Activated effector memory CD4-positive, alpha-beta T cell treated with Interleukin-2 at 50 U/mL for 16 hours (primary cell): Measurements from ENCODE around the gene DYNLRB1.
"Not testable (repeated sequence)": the region's sequence is repeated elsewhere in the genome, so short reads cannot be mapped to it uniquely, and the experiment has no call there.

Source experiments
- DNase-seq: peaks from one replicate; pipeline ENCODE4 v3.0.0-alpha.2; 2020

The DYNLRB1 gene

DNA sequence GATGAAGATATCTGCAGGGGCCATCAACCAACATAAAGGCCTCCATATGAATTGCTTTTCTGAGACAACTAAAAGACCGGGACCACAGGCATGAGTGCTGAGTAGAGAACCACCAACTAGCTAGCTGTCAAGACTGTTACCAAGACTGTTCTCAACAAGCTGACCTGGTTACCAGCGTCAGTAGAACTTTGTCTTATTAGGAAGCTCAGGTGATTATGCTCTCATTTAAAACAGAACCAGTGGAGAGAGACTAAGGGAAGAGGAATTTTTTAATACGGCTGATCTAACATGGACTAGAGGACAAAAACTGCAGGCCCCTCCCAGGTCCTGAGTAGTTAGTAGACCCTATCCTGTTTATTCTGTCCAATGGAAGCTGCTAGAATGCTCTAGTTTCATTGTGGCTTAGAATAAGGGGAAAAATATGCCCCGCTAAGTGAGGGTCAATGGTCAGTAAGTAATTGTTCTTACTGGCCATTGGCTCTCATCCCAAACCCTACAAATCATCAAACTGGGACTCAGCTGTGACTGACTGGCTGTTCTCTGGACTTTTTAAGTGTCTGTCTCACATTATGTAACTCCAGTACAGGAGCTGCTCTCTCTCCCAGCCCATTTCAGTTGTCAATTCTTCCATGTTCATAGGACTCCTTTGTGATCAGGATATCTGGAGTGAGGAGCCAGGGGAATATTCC lies 3.8 kb upstream of the DYNLRB1 start:
- DNase-seq, result no peak

- no peak for DNase-seq
Measured at GRCh38 chr20:34512955-34513419, 3.2 kb upstream of the DYNLRB1 start.

DNA sequence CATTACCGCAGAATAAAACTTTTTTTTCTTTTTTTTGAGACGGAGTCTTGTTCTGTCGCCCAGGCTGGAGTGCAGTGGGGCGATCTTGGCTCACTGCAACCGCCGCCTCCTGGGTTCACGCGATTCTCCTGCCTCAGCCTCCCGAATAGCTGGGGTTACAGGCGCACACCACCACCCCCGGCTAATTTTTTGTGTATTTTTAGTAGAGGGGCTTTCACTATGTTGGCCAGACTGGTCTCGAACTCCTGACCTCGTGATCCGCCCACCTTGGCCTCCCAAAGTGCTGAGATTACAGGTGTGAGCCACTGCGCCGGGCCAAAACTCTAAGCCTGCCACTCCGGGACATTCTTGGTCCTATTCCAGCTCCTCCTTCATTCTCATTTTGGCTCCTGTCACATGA lies 2.2 kb upstream of the DYNLRB1 start:
- DNase-seq, result not testable (repeated sequence)

DNA sequence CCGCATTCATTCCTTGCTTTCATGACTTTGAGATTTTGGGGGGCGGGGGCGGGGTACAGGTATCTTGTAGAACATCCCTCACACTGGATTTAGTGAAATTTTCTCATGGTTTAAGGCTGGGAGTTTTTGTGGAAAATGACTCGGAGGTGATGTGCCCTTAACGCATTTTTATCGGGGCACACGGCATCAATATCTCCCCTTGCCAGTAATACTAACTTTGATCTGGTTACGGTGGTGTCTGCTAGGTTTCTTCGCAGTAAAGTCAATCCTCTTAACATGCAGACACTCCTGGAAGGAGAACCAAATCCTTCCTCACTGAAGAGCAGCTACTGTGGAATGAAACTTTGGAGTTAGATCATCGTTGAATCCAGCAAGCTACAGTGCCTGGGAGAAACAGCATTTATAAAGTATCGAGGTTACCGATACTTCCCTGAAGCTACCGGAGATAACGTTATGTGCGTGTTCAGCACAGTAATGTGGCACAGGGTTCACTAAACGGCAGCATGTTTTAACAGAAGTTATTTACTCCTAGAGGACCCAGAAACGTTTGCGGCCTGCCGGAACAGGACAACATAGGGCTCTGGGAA lies 1.2 kb upstream of the DYNLRB1 start:
- no peak for DNase-seq

- DNase-seq, result peak; percentile 68
Measured at GRCh38 chr20:34515484-34516246, 557 bp upstream of the DYNLRB1 start.

- DNase-seq, result no peak
Measured at GRCh38 chr20:34517114-34517505, 888 bp downstream of the DYNLRB1 start.

- not testable (repeated sequence) for DNase-seq
Measured at GRCh38 chr20:34518863-34519262, 2.6 kb downstream of the DYNLRB1 start.

- not testable (repeated sequence) for DNase-seq
Measured at GRCh38 chr20:34519841-34520240, 3.6 kb downstream of the DYNLRB1 start.

- DNase-seq, result no peak
Measured at GRCh38 chr20:34522969-34523871, 7.0 kb downstream of the DYNLRB1 start.

- DNase-seq, result no peak
Measured at GRCh38 chr20:34524426-34524825, 8.2 kb downstream of the DYNLRB1 start.

DNA sequence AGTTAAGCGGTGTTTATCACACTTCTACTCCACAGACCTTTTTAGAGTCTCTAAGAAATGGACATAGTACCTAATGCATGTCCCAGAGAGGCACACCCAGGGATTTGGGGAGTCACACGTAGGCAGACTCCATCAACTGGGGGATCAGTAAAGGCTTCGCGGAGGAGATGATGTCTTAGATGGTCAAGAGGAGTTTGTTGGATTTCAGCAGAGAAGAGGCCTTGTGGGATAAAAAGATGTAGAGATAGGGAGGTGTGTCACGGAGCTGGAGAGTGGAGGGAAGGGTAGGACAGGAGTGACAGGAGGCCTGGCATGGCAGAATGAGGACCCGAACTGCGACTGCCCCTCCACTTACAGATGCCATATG lies 9.1 kb downstream of the DYNLRB1 start:
- DNase-seq, result no peak

DNA sequence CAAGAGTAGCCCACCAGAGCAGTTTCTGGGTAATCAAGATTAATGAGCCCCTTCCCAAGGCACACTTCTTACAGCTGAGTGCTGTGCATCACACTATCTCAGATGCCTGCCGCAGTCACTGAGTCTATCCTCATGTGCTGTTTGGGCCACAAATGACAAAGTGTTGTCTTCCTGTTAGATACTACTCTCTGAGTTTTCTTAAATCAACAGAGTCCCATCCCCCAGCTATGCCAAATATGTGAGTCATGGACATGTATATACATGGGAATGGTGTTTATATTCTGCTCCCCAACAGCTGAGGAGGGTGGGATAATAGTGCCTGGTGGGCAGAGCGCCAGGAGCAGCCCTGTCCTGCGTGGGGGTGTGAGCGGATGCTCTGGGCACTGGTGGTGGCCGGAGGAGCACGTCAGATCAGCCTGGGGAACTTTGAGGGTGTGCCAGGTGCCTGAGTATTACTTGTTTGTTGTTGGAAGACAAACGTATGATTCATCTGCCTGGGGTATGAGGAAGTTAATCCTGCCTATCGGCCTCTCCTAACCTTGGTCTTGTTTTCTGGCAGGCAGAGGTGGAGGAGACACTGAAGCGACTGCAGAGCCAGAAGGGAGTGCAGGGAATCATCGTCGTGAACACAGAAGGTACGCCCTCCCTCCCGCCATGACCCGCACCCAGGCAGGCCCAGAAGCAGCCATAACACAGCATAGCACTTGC lies 9.6 kb downstream of the DYNLRB1 start:
- DNase-seq, result no peak

- no peak for DNase-seq
Measured at GRCh38 chr20:34526466-34526865, 10.2 kb downstream of the DYNLRB1 start.

GRCh38 chr20:34527016-34527415 lies 10.8 kb downstream of the DYNLRB1 start:
- no peak for DNase-seq

GRCh38 chr20:34528921-34529297 lies 12.7 kb downstream of the DYNLRB1 start:
- no peak for DNase-seq

DNA sequence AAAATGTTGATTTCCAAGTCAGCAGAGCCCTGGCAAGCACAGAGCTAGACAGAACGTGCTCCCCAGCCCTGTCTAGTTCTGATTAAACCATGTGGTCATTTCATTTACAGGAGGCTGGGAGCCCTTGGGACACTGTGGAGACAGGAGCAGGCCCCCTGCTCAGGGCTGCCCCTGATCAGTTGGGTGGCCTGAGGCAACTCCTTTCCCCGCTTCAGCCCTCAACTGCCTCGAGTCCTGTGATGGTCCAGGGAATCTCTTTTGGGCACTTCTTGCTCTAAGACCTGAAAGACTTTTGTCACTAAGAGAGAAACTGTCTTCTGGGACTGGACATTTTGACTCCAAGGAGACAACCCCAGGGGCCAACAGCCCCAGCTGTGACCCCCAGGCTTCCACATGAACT lies 13.5 kb downstream of the DYNLRB1 start:
- DNase-seq, result no peak

GRCh38 chr20:34530342-34530741 lies 14.1 kb downstream of the DYNLRB1 start:
- DNase-seq, result no peak

- DNase-seq, result no peak
Measured at GRCh38 chr20:34531608-34532265, 15.5 kb downstream of the DYNLRB1 start.

DNA sequence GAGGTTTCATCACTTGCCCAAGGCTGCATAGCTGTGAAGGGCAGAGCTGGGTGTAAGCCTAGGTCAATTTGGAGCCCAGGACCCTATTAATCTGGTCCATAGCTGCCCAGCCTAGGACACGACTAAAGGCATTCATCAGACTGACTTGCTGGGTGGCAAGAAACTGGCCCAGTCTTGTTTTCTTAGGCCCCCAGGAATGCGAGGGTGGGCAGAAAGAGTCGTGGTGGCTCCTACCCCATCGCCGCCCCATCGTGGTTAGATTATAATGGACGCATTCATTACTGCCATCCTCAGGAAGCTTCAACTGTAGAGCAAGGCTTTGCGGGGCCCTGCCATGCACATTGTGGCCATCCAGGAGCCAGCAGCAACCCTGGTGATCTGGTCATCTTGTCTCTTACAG lies 16.1 kb downstream of the DYNLRB1 start:
- no peak for DNase-seq

- no peak for DNase-seq
Measured at GRCh38 chr20:34532756-34533155, 16.5 kb downstream of the DYNLRB1 start.

DNA sequence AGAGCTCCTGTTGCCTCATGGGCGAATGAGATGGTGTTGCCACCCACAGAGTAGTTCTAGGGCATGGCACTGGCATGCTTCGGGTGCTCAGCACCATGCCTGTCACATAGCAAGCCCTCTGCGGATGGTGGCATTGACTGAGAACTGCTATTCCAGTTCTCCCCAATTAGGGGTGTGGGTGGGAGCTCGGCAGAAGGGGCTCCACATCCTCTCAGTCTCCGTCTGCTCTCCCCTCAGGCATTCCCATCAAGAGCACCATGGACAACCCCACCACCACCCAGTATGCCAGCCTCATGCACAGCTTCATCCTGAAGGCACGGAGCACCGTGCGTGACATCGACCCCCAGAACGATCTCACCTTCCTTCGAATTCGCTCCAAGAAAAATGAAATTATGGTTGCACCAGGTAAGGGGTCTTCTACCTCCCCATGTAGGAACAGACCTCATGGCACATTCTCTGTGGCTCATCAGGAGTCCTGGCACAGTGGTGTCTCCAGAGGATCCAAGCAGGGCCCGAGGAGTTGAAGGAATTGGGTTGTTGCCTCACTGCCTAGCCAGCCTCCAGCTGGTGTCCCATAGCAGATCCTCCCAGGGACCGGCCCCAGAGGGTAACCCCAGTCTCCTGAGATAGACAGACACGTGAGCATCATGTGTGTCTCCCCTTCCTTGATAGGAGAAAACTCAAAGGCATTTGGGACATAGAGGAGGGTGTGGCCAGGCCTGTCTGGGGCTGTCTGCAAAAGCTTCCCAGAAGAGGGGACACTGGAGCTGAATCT lies 18.4 kb downstream of the DYNLRB1 start:
- DNase-seq, result no peak
